Activated gamma-delta T cell (primary cell): ENCODE measurements around the gene DHRS13.
A peak's percentile ranks its signal among the peaks of the same experiment; 100 is the strongest.
"Not testable (repeated sequence)": the region's sequence is repeated elsewhere in the genome, so short reads cannot be mapped to it uniquely, and the experiment has no call there.

Experiments used
- DNase-seq: peaks from one replicate; lab custom pipeline; 2025; lab: John Stamatoyannopoulos, UW

The DHRS13 gene

GRCh38 chr17:28903546-28903841 lies 615 bp upstream of the DHRS13 start:
- DNase-seq = not testable (repeated sequence)

- DNase-seq = no peak
These were observed 737 bp downstream of the DHRS13 start for GRCh38 chr17:28901866-28902818.

- no peak for DNase-seq
These were observed 1.7 kb downstream of the DHRS13 start for GRCh38 chr17:28900986-28901726.

- no peak for DNase-seq
These were observed 3.6 kb downstream of the DHRS13 start for GRCh38 chr17:28899212-28899815.

- no peak for DNase-seq
These were observed 4.3 kb downstream of the DHRS13 start for GRCh38 chr17:28898527-28898955.

- no peak for DNase-seq
These were observed 4.9 kb downstream of the DHRS13 start for GRCh38 chr17:28897769-28898526.

- DNase-seq = peak; percentile 46
These were observed 5.8 kb downstream of the DHRS13 start, which contains the start of gene FLOT2 for GRCh38 chr17:28896884-28897768. TSS of gene FLOT2 (minus strand) at chr17:28897733. CDS start at chr17:28897574, 159 bp downstream.

- no peak for DNase-seq
These were observed 6.4 kb downstream of the DHRS13 start for GRCh38 chr17:28896491-28896883.

- no peak for DNase-seq
These were observed 7.0 kb downstream of the DHRS13 start for GRCh38 chr17:28895794-28896447.

GRCh38 chr17:28893248-28894183 lies 9.4 kb downstream of the DHRS13 start:
- DNase-seq = not testable (repeated sequence)

- DNase-seq = no peak
These were observed 10.9 kb downstream of the DHRS13 start for GRCh38 chr17:28892024-28892423.

GRCh38 chr17:28891201-28891600 lies 11.7 kb downstream of the DHRS13 start:
- DNase-seq = no peak

GRCh38 chr17:28889996-28890395 lies 12.9 kb downstream of the DHRS13 start:
- DNase-seq = no peak

GRCh38 chr17:28888832-28889231 lies 14.0 kb downstream of the DHRS13 start:
- DNase-seq = no peak

- no peak for DNase-seq
These were observed 14.9 kb downstream of the DHRS13 start for GRCh38 chr17:28887871-28888471.

- DNase-seq = no peak
These were observed 16.9 kb downstream of the DHRS13 start for GRCh38 chr17:28885951-28886350.

GRCh38 chr17:28885363-28885762 lies 17.5 kb downstream of the DHRS13 start:
- DNase-seq = no peak

GRCh38 chr17:28883967-28884702 lies 18.7 kb downstream of the DHRS13 start:
- no peak for DNase-seq
